A673 (cell line): ENCODE results near the gene LARP7. TPM values are rescaled to one million over a fixed set of nuclear protein-coding genes. Genes with fewer than 3 reads are reported as not detected.

Experiments
- BruUV-seq: library from RNA; stranded (reverse); fragments of 400-500 nt; replicated peaks from 2 replicates; lab custom pipeline; 2021; lab: Mats Ljungman, UMichigan
- CTCF ChIA-PET: fragments of 300-600 bp; sonication (Branson Sonifier 250); formaldehyde crosslinking; loops from one replicate; lab custom pipeline; 2022; ENCODE audit warnings: antibody characterized with exemption; lab: Charles Lee
- POLR2A ChIA-PET: fragments of 300-600 bp; sonication (Branson Sonifier 250); formaldehyde crosslinking; loops from one replicate; lab custom pipeline; 2022; ENCODE audit warnings: antibody characterized with exemption; ENCODE audit not compliant: low non-redundant PET; lab: Charles Lee
- DNase-seq: peaks from one replicate; pipeline ENCODE4 v3.0.0-alpha.2; 2015; ENCODE audit warnings: low spot score
- H3K27ac ChIP-seq: fragments of 200-600 bp; sonication (generic); 2 replicates; pipeline ENCODE4 v1.5.1; 2016; ENCODE audit warnings: mixed run types, low read depth, mild to moderate bottlenecking, mixed read lengths, antibody characterized with exemption, low read length; ENCODE audit not compliant: poor library complexity, severe bottlenecking
- H3K27me3 ChIP-seq: fragments of 200-600 bp; sonication (generic); replicated peaks from 2 replicates; pipeline ENCODE4 v1.6.1; 2017; ENCODE audit warnings: mixed run types, low read depth, mild to moderate bottlenecking, mixed read lengths, antibody characterized with exemption, low read length; ENCODE audit not compliant: insufficient read depth, poor library complexity
- H3K36me3 ChIP-seq: fragments of 200-600 bp; sonication (generic); 2 replicates; pipeline ENCODE4 v1.6.1; 2016; ENCODE audit warnings: mixed run types, mild to moderate bottlenecking, mixed read lengths, antibody characterized with exemption, low read length; ENCODE audit not compliant: insufficient read depth, poor library complexity, severe bottlenecking
- H3K4me1 ChIP-seq: fragments of 200-600 bp; sonication (generic); 2 replicates; pipeline ENCODE4 v1.6.1; 2017; ENCODE audit warnings: mixed run types, mild to moderate bottlenecking, mixed read lengths, antibody characterized with exemption, low read length; ENCODE audit not compliant: insufficient read depth, poor library complexity, severe bottlenecking
- H3K4me3 ChIP-seq: fragments of 200-600 bp; sonication (generic); 2 replicates; pipeline ENCODE4 v1.5.1; 2016; ENCODE audit warnings: low read depth, mixed run types, mild to moderate bottlenecking, mixed read lengths, low read length; ENCODE audit not compliant: poor library complexity, severe bottlenecking
- H3K9me3 ChIP-seq: fragments of 200-600 bp; sonication (generic); 2 replicates; pipeline ENCODE4 v1.6.1; 2016; ENCODE audit warnings: mixed run types, low read depth, mild to moderate bottlenecking, mixed read lengths, antibody characterized with exemption, low read length; ENCODE audit not compliant: poor library complexity, severe bottlenecking
- EZH2 ChIP-seq: fragments of 200-600 bp; sonication (generic); IDR thresholded peaks from 2 replicates; pipeline ENCODE4 v1.6.1; 2017; ENCODE audit warnings: borderline replicate concordance, low read depth, mild to moderate bottlenecking, mixed read lengths, antibody characterized with exemption, low read length; ENCODE audit not compliant: poor library complexity, severe bottlenecking
- intact Hi-C: fragments of 100-400 bp; cut with micrococcal nuclease; formaldehyde crosslinking; loops from one replicate; pipeline ENCODE4 v1.10.0; 2022; ENCODE audit not compliant: unreplicated experiment
- total RNA-seq: library from RNA; stranded (reverse); gene quantifications from 2 replicates; pipeline ENCODE4 v1.2.3, GENCODE V29; 2021
- TF ChIP-seq, protein P1 (sequence below): fragments of 300-800, 200-600 bp; sonication (generic); conservative IDR thresholded peaks from 2 replicates; pipeline ENCODE4 v1.5.1; 2017; ENCODE audit warnings: low read depth, mild to moderate bottlenecking, antibody characterized with exemption, low read length, moderate library complexity, mixed read lengths

Gene LARP7
- total RNA-seq, 1 experiment from 2014 or later = 40.8 TPM

DNA sequence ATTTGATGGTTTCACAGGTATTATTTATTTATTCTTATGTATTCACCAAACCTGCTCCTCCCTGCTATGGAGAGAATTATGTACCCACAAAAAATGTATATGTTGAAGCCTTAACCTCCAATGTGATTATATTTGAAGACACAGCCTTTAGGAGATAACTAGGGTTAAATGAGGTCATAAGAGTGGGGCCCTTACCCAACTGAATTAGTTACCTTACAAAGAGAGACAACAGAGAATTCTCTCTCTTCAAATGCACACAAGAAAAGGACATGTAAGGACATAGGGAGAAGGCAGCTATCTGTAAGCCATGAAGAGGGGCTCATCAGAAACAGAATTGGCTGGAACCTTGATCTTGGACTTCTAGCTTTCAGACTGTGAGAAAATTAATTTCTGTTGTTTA, 44.2 kb upstream of the LARP7 start:
- Histone ChIP-seq H3K36me3 (no peaks in the 10 kb centered on the region), H3K27me3 (no peaks in the 10 kb centered on the region), H3K27ac (no peak overlapping the region), H3K9me3 (no peaks in the 10 kb centered on the region), H3K4me3 (no peak overlapping the region), H3K4me1 (no peaks in the 10 kb centered on the region)
- ChIA-PET CTCF (no interaction called here), POLR2A (no interaction called here)
- TF ChIP-seq, protein P1, sequence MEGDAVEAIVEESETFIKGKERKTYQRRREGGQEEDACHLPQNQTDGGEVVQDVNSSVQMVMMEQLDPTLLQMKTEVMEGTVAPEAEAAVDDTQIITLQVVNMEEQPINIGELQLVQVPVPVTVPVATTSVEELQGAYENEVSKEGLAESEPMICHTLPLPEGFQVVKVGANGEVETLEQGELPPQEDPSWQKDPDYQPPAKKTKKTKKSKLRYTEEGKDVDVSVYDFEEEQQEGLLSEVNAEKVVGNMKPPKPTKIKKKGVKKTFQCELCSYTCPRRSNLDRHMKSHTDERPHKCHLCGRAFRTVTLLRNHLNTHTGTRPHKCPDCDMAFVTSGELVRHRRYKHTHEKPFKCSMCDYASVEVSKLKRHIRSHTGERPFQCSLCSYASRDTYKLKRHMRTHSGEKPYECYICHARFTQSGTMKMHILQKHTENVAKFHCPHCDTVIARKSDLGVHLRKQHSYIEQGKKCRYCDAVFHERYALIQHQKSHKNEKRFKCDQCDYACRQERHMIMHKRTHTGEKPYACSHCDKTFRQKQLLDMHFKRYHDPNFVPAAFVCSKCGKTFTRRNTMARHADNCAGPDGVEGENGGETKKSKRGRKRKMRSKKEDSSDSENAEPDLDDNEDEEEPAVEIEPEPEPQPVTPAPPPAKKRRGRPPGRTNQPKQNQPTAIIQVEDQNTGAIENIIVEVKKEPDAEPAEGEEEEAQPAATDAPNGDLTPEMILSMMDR = no peak
- no peak for TF ChIP-seq EZH2
- no peak for DNase-seq
- intact Hi-C loops = no loop called here
- no TSS peak for BruUV-seq

DNA sequence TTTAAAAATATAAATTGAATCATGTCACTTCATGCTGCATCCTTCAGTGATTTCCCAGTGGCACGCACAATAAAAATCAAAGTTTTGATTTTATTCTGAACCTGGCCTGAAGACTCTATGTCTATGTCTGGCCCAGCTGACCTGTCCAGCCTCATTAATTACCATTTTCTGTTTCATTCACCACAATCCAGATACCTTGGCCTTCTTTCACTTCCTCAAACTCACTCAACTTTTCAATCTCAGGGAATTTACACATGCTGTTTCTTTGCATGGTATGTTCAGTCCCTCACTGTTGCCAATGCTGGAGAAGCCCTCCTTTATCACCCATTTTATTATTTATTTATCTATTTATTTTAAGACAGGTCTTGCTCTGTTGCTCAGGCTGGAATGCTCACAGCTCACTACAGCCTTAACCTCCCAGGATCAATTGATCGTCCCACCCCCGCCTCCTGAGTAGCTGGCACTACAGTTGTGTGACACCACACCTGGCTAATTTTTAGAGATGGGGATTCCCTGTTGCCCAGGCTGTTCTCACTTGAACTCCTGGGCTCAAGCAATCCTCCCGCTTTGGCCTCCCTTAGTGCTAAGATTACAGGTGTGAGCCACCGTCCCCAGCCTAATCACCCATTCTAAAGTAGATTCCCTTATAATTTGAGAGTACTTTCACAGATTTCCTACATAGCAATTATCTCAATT, 43.4 kb upstream of the LARP7 start:
- Histone ChIP-seq H3K36me3 (no peaks in the 10 kb centered on the region), H3K27ac (no peak overlapping the region), H3K9me3 (no peaks in the 10 kb centered on the region), H3K4me3 (no peak overlapping the region), H3K27me3 (no peaks in the 10 kb centered on the region), H3K4me1 (no peaks in the 10 kb centered on the region)
- intact Hi-C loops = no loop called here
- no peak for DNase-seq
- ChIA-PET POLR2A (interaction anchor here (0.6 kb wide), 1 partner anchor 33 kb away, joined by 10 read pairs; no protein-coding TSS in a partner anchor), CTCF (no interaction called here)
- TF ChIP-seq EZH2 = no peak
- BruUV-seq = no TSS peak

DNA sequence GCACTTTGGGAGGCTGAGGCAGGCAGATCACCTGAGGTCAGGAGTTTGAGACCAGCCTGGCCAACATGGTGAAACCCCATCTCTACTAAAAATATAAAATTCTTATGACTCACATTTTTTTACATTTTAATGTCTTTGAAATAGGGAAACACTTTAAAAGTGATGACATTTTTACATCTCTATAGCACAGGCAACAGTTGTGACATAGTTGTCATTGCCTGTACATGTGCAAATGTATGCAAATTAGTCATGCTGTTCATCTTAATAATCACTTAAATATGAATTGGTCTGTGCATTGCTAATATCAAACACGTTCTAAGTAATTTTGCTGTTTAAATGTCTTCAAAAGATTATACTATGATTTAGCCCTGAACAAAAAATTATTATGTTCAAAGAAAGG, 42.0 kb upstream of the LARP7 start:
- DNase-seq = no peak
- Histone ChIP-seq H3K27ac (no peak overlapping the region), H3K27me3 (no peaks in the 10 kb centered on the region), H3K36me3 (peaks cover under 1% of the 10 kb centered on the region), H3K4me1 (no peaks in the 10 kb centered on the region), H3K4me3 (no peak overlapping the region), H3K9me3 (no peaks in the 10 kb centered on the region)
- no TSS peak for BruUV-seq
- intact Hi-C loops = no loop called here
- ChIA-PET POLR2A (no interaction called here), CTCF (no interaction called here)
- TF ChIP-seq, protein P1 = no peak
- no peak for TF ChIP-seq EZH2
